Stimulated activated CD8-positive, alpha-beta memory T cell treated with anti-CD3 and anti-CD28 coated beads, Interleukin-12 subunit alpha, Interleukin-12 subunit beta, amount 100 ng/mL, for 4 hours (primary cell): Measurements from ENCODE around the gene UGGT2.
"Not testable (repeated sequence)": the region's sequence is repeated elsewhere in the genome, so short reads cannot be mapped to it uniquely, and the experiment has no call there.

ENCODE experiments used
- DNase-seq: peaks from one replicate; pipeline ENCODE4 v3.0.0-alpha.2; 2020; ENCODE audit warnings: low read depth

Gene UGGT2

GRCh38 chr13:95957331-95957730, 95.9 kb downstream of the UGGT2 start:
- no peak for DNase-seq

GRCh38 chr13:95956589-95957148, 96.5 kb downstream of the UGGT2 start:
- no peak for DNase-seq

GRCh38 chr13:95955719-95956118, 97.5 kb downstream of the UGGT2 start:
- DNase-seq, result no peak

GRCh38 chr13:95955255-95955654, 97.9 kb downstream of the UGGT2 start:
- DNase-seq, result no peak

- no peak for DNase-seq
Observed at GRCh38 chr13:95954266-95954665, 98.9 kb downstream of the UGGT2 start.

GRCh38 chr13:95950103-95950502, 103.1 kb downstream of the UGGT2 start:
- no peak for DNase-seq

GRCh38 chr13:95948656-95949055, 104.5 kb downstream of the UGGT2 start:
- DNase-seq, result no peak

- DNase-seq, result no peak
Observed at GRCh38 chr13:95937714-95938320, 115.4 kb downstream of the UGGT2 start.

GRCh38 chr13:95931300-95932025, 121.7 kb downstream of the UGGT2 start:
- no peak for DNase-seq

GRCh38 chr13:95929430-95929829, 123.8 kb downstream of the UGGT2 start:
- DNase-seq, result no peak

- not testable (repeated sequence) for DNase-seq
Observed at GRCh38 chr13:95928367-95928906, 124.8 kb downstream of the UGGT2 start.

GRCh38 chr13:95926231-95926630, 127.0 kb downstream of the UGGT2 start:
- no peak for DNase-seq

GRCh38 chr13:95924389-95924994, 128.7 kb downstream of the UGGT2 start:
- DNase-seq, result no peak

- no peak for DNase-seq
Observed at GRCh38 chr13:95921485-95921884, 131.7 kb downstream of the UGGT2 start.

- no peak for DNase-seq
Observed at GRCh38 chr13:95920485-95920884, 132.7 kb downstream of the UGGT2 start.

GRCh38 chr13:95918860-95919259, 134.3 kb downstream of the UGGT2 start:
- no peak for DNase-seq

- no peak for DNase-seq
Observed at GRCh38 chr13:95914991-95915501, 138.2 kb downstream of the UGGT2 start.

- DNase-seq, result no peak
Observed at GRCh38 chr13:95906999-95907398, 146.2 kb downstream of the UGGT2 start.

- DNase-seq, result no peak
Observed at GRCh38 chr13:95903569-95903968, 149.6 kb downstream of the UGGT2 start.

GRCh38 chr13:95902741-95903140, 150.5 kb downstream of the UGGT2 start:
- no peak for DNase-seq

- DNase-seq, result no peak
Observed at GRCh38 chr13:95898256-95898655, 154.9 kb downstream of the UGGT2 start.

- DNase-seq, result no peak
Observed at GRCh38 chr13:95896301-95896700, 156.9 kb downstream of the UGGT2 start.

GRCh38 chr13:95893861-95894260, 159.3 kb downstream of the UGGT2 start:
- no peak for DNase-seq
